NT2/D1 (cell line): ENCODE measurements around the gene IL21.
"Not testable (repeated sequence)": the region's sequence is repeated elsewhere in the genome, so short reads cannot be mapped to it uniquely, and the experiment has no call there.

Experiments
- DNase-seq: peaks from one replicate; pipeline ENCODE4 v3.0.0-alpha.2; 2011; ENCODE audit warnings: low read depth, low spot score
- H3K27me3 ChIP-seq: 2 replicates; pipeline ENCODE4 v1.6.0; 2011; ENCODE audit warnings: mild to moderate bottlenecking; ENCODE audit not compliant: insufficient read length, insufficient read depth
- H3K36me3 ChIP-seq: 2 replicates; pipeline ENCODE4 v1.6.1; 2011; ENCODE audit warnings: mild to moderate bottlenecking, low read length, mixed read lengths; ENCODE audit not compliant: insufficient read depth, insufficient read length
- H3K4me1 ChIP-seq: 2 replicates; pipeline ENCODE4 v1.5.1; 2011; ENCODE audit not compliant: insufficient read depth, insufficient read length
- H3K4me3 ChIP-seq: 2 replicates; pipeline ENCODE4 v1.5.1; 2011; ENCODE audit warnings: low read depth; ENCODE audit not compliant: insufficient read length
- H3K9ac ChIP-seq: 2 replicates; pipeline ENCODE4 v1.6.0; 2011; ENCODE audit warnings: low read depth; ENCODE audit not compliant: insufficient read length
- H3K9me3 ChIP-seq: 2 replicates; pipeline ENCODE4 v1.5.1; 2011; ENCODE audit warnings: mild to moderate bottlenecking, low read length; ENCODE audit not compliant: insufficient read depth
- SUZ12 ChIP-seq: IDR thresholded peaks from 2 replicates; pipeline ENCODE4 v1.6.1; 2011; ENCODE audit not compliant: insufficient read length, insufficient read depth; ENCODE audit errors: extremely low read depth
- YY1 ChIP-seq: IDR thresholded peaks from 2 replicates; pipeline ENCODE4 v1.6.1; 2011; ENCODE audit not compliant: insufficient read length, insufficient read depth
- ZNF274 ChIP-seq: IDR thresholded peaks from 2 replicates; pipeline ENCODE4 v1.6.1; 2011; ENCODE audit warnings: mild to moderate bottlenecking, low read depth, low read length

The IL21 gene

GRCh38 chr4:122576261-122577188, 44.3 kb downstream of the IL21 start:
- no peaks in the 10 kb centered on the region for H3K4me1 ChIP-seq
- peaks cover 6% of the 10 kb centered on the region; the same call in 1 of the 2 replicates for H3K9me3 ChIP-seq
- no peak for TF ChIP-seq ZNF274
- H3K4me3 ChIP-seq = no peak overlapping the region
- H3K27me3 ChIP-seq = no peaks in the 10 kb centered on the region
- DNase-seq = peak; percentile 18
- no peaks in the 10 kb centered on the region for H3K36me3 ChIP-seq
- H3K9ac ChIP-seq = no peak overlapping the region

GRCh38 chr4:122574347-122574746, 46.5 kb downstream of the IL21 start:
- not testable (repeated sequence) for DNase-seq, H3K9ac ChIP-seq, H3K4me1 ChIP-seq, H3K27me3 ChIP-seq, H3K9me3 ChIP-seq, H3K4me3 ChIP-seq, H3K36me3 ChIP-seq

- TF ChIP-seq SUZ12 (no peak), ZNF274 (no peak), YY1 (no peak)
- DNase-seq = no peak
- Histone ChIP-seq H3K4me1 (no peaks in the 10 kb centered on the region), H3K27me3 (no peaks in the 10 kb centered on the region), H3K9ac (no peak overlapping the region), H3K36me3 (no peaks in the 10 kb centered on the region), H3K4me3 (no peak overlapping the region), H3K9me3 (no peaks in the 10 kb centered on the region)
Observed at GRCh38 chr4:122562449-122562848, 58.4 kb downstream of the IL21 start.
